ENCODE measurements around the gene ZNF480.
"Not testable (repeated sequence)": the region's sequence is repeated elsewhere in the genome, so short reads cannot be mapped to it uniquely, and the experiment has no call there.

The ZNF480 gene

GRCh38 chr19:52339022-52339421 lies 42.1 kb downstream of the ZNF480 start:
- DNase-seq, result not testable (repeated sequence)

GRCh38 chr19:52343548-52343947 lies 46.6 kb downstream of the ZNF480 start:
- peak; percentile 32 to 47 for DNase-seq

- DNase-seq, result no peak
These were observed 48.2 kb downstream of the ZNF480 start for GRCh38 chr19:52345162-52345561.

GRCh38 chr19:52351512-52351911 lies 54.5 kb downstream of the ZNF480 start:
- no peak for DNase-seq

- DNase-seq, result no peak
These were observed 69.5 kb downstream of the ZNF480 start for GRCh38 chr19:52366414-52366824.

- peak; percentile 90 for DNase-seq
These were observed 72.8 kb downstream of the ZNF480 start, which contains the start of gene ZNF880 for GRCh38 chr19:52369559-52370340. Gene ZNF880, plus strand, starts transcription at chr19:52369923. Its CDS starts 43 bp downstream, at chr19:52369966.

- no peak for DNase-seq
These were observed 73.4 kb downstream of the ZNF480 start for GRCh38 chr19:52370341-52370710.
